HG02798 (cell line): ENCODE data around the gene ZSCAN1.
"Not testable (repeated sequence)": the region's sequence is repeated elsewhere in the genome, so short reads cannot be mapped to it uniquely, and the experiment has no call there.

Experiments
- ATAC-seq: cut with Tn5 transposase; IDR thresholded peaks from one replicate; pipeline ENCODE4 v1.9.1; 2021; ENCODE audit warnings: mild to moderate bottlenecking; ENCODE audit not compliant: unreplicated experiment, poor library complexity

The ZSCAN1 gene

DNA sequence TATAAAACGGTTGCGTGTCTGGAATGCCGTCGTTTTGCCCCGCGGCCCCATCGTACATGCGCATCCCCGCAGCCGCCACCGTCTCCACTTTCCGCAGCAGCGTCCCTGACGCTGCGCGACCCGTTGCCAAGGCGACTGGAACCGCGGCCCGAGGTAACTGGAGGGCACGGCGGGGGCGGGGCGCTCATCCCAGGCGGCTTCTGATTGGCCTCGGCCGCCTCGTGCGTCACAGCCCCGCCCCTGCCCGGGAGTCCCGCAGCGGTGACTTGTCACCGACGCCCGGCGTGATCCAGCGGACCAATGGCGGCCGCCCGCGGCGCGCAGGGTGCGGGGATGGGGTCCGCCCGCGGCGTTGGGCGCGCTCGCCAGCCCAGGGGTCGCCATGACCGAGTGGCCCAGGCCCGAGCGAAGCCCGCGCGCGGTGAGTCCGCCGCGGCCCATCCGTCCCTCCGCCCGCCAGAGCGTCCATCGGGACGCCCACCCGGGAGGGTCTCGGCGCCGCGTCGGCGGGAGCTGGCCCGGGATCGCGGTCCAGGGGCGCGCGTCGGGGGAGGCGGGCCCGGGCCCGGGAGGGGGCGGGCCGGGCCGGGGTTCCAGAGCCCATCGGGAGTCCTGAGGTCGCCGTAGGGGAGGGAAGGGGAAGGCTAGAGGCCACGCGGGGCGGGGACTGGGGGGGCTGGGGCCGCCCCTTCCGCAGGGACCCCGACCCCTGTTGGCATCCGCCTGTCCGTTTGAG, at the start of gene ZSCAN1:
TSS of gene ZSCAN1 (plus strand) at position 285 of the 736 bp plus-strand sequence. CDS start 3,812 bp downstream, outside the sequence.
- no peak for ATAC-seq

- no peak for ATAC-seq
Observed at GRCh38 chr19:57992841-57993240, 41.0 kb upstream of the ZSCAN1 start.

DNA sequence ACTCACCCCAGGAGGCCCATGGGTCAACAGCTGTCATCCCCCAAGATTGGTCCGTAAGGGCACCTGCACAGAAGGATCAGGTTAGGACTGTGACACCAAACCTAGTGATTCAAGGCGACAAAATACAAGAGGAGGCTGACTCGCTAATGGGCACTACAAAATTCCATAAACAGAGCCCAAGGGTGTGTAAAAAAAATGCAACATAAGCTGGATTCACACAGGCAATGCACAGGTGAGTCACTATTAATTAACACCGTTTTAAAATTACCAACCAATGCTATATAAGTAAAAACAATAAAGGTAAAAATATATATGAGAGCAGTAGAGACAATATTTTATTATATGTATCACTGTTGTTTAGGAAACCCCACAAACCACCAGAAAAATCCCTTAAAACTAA, 33.1 kb upstream of the ZSCAN1 start:
- ATAC-seq, result no peak

DNA sequence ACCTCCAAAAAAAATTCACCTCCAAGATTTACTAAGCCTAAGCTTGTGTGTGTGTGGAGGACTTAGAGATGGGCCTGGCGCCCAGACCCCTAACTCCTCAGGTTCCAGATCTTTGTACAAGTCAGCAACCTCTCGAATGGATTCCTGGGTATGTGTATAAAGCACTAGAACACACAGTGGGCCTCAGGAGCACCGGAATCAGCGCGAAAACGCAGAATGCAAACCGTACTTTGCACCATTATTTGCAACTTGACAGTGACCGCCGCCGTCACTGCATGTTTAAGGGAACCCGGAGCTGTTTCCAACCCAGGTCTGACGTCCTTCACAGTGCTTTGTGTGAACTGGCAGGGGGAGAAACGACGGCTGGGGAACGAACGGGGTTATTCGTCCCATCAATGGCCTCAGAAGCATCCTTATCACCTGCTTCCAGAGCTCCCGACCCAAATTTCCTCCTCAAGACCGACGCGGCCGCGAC, 31.9 kb upstream of the ZSCAN1 start:
- ATAC-seq, result no peak

DNA sequence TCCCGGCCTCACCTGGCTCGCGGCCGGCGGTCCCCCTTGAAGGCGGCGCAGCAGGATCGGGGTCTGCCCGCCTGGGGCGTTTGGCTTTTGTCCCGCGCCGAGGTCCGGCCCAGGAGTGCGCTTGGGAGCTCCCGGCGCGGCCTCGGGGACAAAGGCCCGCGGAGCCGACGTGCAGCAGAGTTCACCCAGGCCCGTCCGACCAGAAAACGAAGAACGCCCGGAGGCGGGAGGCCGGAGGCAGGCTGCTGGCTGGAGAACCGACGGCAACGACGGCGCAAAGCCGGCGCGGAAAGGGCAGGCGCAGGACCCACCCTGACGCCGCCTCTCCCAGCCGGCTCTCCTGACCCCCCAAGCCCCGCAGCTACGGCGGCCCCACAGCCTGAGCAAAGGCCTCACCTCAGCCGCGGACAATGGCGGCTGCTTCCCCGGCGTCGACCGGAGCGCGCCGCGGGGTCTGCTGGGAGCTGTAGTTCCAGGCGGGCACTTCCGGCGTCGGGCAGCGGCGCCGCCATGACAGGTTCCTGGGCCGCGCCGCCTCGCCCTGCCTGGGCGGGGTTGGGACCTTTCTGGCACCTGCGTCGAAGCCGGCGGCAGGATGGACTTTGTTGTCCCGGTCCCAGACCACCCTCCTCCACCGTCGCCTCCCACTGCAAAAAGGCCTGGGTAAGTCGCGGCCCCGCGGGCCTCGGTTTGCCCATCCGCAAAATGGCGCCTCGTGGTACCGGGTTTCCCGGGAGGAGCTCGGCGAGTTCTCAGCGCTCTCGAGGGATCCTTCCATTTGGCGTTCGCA, 31.2 kb upstream of the ZSCAN1 start, which contains the start of gene ZNF606:
TSS of gene ZNF606 (minus strand) at position 437 of the 790 bp plus-strand sequence. CDS start 1,501 bp downstream, outside the sequence.
- ATAC-seq, result peak; percentile 98

GRCh38 chr19:58003174-58003828, 30.5 kb upstream of the ZSCAN1 start:
- no peak for ATAC-seq

- ATAC-seq, result no peak
Observed at GRCh38 chr19:58007285-58007684, 26.5 kb upstream of the ZSCAN1 start.

DNA sequence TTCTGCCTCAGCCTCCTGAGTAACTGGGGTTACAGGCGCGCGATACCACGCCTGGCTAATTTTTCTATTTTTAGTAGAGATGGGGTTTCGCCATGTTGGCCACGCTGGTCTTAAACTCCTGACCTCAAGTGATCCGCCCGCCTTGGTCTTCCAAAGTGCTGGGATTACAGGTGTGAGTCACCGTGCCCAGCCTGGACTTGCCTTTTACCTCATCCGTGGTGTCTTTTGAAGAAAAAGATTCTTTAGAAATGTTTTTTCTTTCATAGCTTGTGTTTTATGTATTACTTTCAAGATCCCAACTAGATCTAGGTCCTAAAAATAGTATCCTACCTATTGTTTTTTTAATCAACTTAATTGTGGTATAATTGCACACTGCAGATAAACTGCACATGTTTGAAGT, 24.9 kb upstream of the ZSCAN1 start:
- ATAC-seq, result not testable (repeated sequence)

GRCh38 chr19:58009301-58009665, 24.5 kb upstream of the ZSCAN1 start:
- no peak for ATAC-seq

DNA sequence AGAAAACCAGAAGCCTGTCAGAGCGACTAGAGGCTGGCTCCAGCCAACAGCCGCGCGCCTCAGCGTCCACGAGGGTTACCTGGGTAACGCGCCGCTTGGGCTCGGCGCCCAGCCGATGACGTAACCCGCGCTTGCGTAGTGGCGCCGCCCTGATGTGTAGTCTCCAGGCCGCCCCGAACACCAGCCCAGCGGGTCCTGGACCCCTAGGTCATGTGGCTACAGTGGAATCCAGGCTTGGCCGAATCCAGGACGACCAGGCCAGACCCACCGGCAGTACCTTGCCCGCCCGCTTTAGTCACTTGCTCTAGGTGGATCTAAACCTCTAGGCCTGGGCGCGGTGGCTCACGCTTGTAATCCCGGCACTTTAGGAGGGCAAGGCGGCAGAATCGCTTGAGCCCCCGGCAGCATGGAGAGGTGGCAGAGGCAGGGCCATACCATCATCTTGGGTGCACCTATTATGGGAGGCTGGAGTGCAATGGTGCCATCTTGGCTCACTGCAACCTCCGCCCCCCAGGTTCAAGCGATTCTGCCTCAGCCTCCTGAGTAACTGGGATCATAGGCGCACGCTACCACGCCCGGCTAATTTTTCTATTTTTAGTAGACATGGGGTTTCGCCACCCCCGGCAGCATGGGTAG, 24.0 kb upstream of the ZSCAN1 start:
- ATAC-seq, result no peak

GRCh38 chr19:58010507-58010906, 23.3 kb upstream of the ZSCAN1 start:
- ATAC-seq, result no peak

GRCh38 chr19:58014141-58014540, 19.7 kb upstream of the ZSCAN1 start:
- no peak for ATAC-seq

DNA sequence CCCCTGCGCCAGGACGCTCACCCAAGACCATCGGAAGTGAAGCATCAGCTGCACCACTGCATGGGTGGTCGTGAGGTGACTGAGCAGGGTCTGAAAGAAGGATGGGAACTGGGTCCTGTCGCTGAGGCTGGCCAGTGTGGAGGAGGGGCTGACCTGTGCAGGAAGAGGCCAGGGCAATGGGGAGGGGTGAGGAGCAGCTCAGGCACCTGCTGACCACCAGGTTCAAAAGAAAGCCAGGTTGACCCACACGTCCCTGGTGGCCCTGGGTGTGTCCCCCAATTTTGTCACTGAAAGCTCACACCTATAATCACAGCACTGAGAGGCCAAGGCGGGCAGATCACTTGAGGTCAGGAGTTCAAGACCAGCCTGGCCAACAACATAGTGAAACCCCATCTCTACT, 13.7 kb upstream of the ZSCAN1 start:
- ATAC-seq, result no peak

GRCh38 chr19:58021541-58022282, 12.1 kb upstream of the ZSCAN1 start:
- no peak for ATAC-seq

DNA sequence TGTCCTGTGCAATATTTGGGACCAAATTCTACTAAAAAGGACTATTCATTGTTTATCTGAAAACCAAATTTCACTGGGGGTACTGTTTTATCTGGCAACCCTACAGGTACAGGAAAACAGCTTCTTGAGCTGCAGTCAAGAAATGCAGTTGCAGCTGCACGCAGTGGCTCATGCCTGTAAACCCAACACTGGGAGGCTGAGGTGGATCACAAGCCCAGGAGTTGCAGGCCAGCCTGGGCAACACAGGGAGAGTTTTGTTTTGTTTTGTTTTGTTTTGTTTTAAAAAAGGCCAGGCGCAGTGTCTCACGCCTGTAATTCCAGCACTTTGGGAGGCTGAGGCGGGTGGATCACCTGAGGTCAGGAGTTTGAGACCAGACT, 11.6 kb upstream of the ZSCAN1 start:
- ATAC-seq, result no peak

DNA sequence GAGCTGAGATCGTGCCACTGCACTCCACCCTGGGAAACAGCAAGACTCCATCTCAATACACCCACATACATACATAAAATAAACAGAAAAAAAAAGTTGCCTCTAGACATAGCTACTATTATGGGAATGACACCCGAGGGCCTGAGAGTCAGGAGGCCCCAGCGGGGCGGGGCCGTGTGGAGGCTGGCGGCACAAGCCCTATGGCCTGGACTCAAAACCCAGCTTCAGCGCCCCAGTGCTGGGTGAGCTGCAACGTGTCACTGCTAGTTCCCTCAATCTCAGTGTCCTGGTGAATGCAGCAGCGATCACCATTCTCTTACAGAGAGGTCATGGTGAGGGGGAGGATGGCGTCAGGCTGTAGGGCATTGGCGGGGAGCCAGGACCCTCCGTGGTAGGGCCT, 9.2 kb upstream of the ZSCAN1 start:
- no peak for ATAC-seq

DNA sequence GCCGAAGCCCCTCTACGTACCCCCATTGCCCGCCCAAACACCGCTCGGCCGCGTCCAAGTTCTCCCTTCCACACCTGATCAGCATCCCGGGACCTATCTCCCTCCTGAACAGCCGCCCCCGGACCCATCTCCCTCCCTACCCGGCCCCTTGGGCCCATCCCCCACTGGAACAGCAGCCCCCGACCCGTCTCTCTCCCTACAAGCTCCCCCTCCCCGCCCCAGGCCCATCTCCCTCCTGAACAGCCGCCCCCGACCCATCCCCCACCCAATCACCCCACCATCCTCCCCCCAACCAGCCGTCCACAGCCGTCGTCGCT, 610 bp downstream of the ZSCAN1 start:
- no peak for ATAC-seq

DNA sequence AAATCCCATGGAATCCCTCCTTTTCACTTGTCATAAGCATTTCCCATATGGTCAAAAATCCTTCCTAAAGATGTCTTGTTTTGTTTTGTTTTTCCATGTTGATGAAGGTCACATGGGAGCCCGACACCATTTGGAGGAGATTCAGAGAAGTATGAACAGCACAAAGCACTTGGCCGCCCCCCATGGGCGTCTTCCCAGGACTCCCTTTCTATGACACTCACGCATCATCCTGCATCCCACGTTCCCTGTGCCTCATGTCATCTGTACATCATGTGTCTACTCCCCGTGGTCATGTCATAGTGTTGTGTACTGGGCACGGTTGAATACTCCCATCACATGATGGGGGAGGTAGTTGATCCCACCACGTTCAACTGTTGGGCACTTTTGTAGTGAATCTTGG, 2.0 kb downstream of the ZSCAN1 start:
- no peak for ATAC-seq

DNA sequence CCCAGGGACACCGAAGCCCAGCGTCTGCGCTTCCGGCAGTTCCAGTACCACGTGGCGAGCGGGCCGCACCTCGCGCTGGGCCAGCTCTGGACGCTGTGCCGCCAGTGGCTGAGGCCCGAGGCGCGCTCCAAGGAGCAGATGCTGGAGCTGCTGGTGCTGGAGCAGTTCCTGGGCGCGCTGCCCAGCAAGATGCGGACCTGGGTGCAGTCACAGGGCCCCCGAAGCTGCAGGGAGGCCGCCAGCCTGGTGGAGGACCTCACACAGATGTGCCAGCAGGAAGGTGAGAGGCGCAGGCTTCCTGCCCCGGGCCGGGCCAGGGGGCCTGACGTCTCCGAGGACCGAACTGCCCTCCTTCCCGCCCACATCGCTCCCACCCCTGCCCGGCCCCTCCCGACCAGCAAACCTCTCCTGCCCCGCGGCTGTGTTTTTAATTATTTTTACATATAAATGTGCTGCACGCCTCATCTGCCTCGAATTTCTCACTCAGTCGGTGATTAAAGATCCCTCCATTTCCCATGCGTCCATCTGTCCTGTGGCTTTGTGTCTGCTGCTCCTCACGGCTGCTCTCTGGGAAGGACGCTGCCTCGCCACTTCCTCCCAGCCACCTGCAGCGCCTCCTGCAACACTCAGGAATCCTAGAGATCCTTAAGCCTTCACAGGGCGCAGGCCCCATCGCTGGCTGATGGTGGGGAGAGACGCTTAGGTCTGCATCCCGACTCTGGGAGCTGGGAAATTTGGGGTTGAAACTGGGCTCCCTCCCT, 4.3 kb downstream of the ZSCAN1 start:
- no peak for ATAC-seq
